Neural cell (in vitro differentiated cells): ENCODE data around the gene SLC52A1. TPM values are rescaled to one million over a fixed set of nuclear protein-coding genes. Genes with fewer than 3 reads are reported as not detected.

ENCODE experiments used
- H2AFZ ChIP-seq: fragments of 200-600, 300-800 bp; sonication (generic), shearing (Covaris generic); 2 replicates; pipeline ENCODE4 v1.6.0; 2014; ENCODE audit warnings: low read depth, mild to moderate bottlenecking, antibody characterized with exemption, low read length, moderate library complexity
- H3F3A ChIP-seq: fragments of 200-600 bp; shearing (Covaris generic); 2 replicates; pipeline ENCODE4 v1.6.1; 2016; ENCODE audit warnings: mild to moderate bottlenecking, moderate library complexity, mixed read lengths, antibody characterized with exemption, low read length; ENCODE audit not compliant: insufficient read depth, poor library complexity, severe bottlenecking
- H3K27ac ChIP-seq: fragments of 200-600, 300-800 bp; sonication (generic), shearing (Covaris generic); 2 replicates; pipeline ENCODE4 v1.5.1; 2014; ENCODE audit warnings: mild to moderate bottlenecking, low read length, moderate library complexity
- H3K27me3 ChIP-seq: fragments of 300-800, 200-600 bp; sonication (generic), shearing (Covaris generic); 2 replicates; pipeline ENCODE4 v1.6.0; 2014; ENCODE audit warnings: mild to moderate bottlenecking, low read depth, low read length, moderate library complexity; ENCODE audit not compliant: insufficient read depth
- H3K36me3 ChIP-seq: fragments of 300-800, 200-600 bp; sonication (generic), shearing (Covaris generic); 2 replicates; pipeline ENCODE4 v1.5.1; 2014; ENCODE audit warnings: mild to moderate bottlenecking, antibody characterized with exemption, low read length, moderate library complexity; ENCODE audit not compliant: insufficient read depth
- H3K4me2 ChIP-seq: fragments of 300-800, 200-600 bp; sonication (generic), shearing (Covaris generic); 2 replicates; pipeline ENCODE4 v1.6.0; 2014; ENCODE audit warnings: mild to moderate bottlenecking, low read length
- H3K4me3 ChIP-seq: fragments of 300-800, 200-600 bp; sonication (generic), shearing (Covaris generic); 2 replicates; pipeline ENCODE4 v1.5.1; 2014; ENCODE audit warnings: mild to moderate bottlenecking, low read length, moderate library complexity
- H3K79me2 ChIP-seq: fragments of 200-600 bp; shearing (Covaris generic); replicated peaks from 2 replicates; pipeline ENCODE4 v1.6.0; 2014; ENCODE audit warnings: mild to moderate bottlenecking, low read length, moderate library complexity; ENCODE audit not compliant: insufficient read depth
- H3K9ac ChIP-seq: fragments of 300-800, 200-600 bp; sonication (generic), shearing (Covaris generic); 2 replicates; pipeline ENCODE4 v1.6.1; 2016; ENCODE audit warnings: mild to moderate bottlenecking, low read length, mixed read lengths
- H3K9me2 ChIP-seq: fragments of 200-600 bp; shearing (Covaris generic); 2 replicates; pipeline ENCODE4 v1.6.1; 2016; ENCODE audit warnings: mild to moderate bottlenecking, low read length, mixed read lengths; ENCODE audit not compliant: insufficient read depth
- H3K9me3 ChIP-seq: fragments of 200-600, 300-800 bp; sonication (generic), shearing (Covaris generic); 2 replicates; pipeline ENCODE4 v1.6.1; 2016; ENCODE audit warnings: mild to moderate bottlenecking, mixed run types, low read length, moderate library complexity, mixed read lengths
- H4K20me1 ChIP-seq: fragments of 200-600 bp; shearing (Covaris generic); 2 replicates; pipeline ENCODE4 v1.6.1; 2016; ENCODE audit warnings: mild to moderate bottlenecking, mixed run types; ENCODE audit not compliant: insufficient read depth
- EP300 ChIP-seq: fragments of 450-650 bp; conservative IDR thresholded peaks from 2 replicates; pipeline ENCODE4 v1.6.1; 2014; ENCODE audit warnings: antibody characterized with exemption, mild to moderate bottlenecking, moderate library complexity; ENCODE audit not compliant: poor library complexity, severe bottlenecking
- EZH2 ChIP-seq: fragments of 200-600, 300-800 bp; shearing (Covaris generic), sonication (generic); IDR thresholded peaks from 2 replicates; pipeline ENCODE4 v1.6.1; 2014; ENCODE audit warnings: antibody characterized with exemption, low read length, borderline replicate concordance, mild to moderate bottlenecking; ENCODE audit not compliant: insufficient read depth, poor library complexity, severe bottlenecking
- MXI1 ChIP-seq: fragments of 450-650 bp; conservative IDR thresholded peaks from 2 replicates; pipeline ENCODE4 v1.6.1; 2014; ENCODE audit warnings: antibody characterized with exemption, mild to moderate bottlenecking; ENCODE audit not compliant: poor library complexity, severe bottlenecking
- POLR2AphosphoS5 ChIP-seq: IDR thresholded peaks from 2 replicates; pipeline ENCODE4 v1.6.1; 2012
- RAD21 ChIP-seq: fragments of 450-650 bp; conservative IDR thresholded peaks from 2 replicates; pipeline ENCODE4 v1.6.1; 2014; ENCODE audit warnings: antibody characterized with exemption, mild to moderate bottlenecking, moderate library complexity
- REST ChIP-seq: IDR thresholded peaks from 2 replicates; pipeline ENCODE4 v1.6.1; 2012; ENCODE audit warnings: borderline replicate concordance
- SMC3 ChIP-seq: fragments of 450-650 bp; conservative IDR thresholded peaks from 2 replicates; pipeline ENCODE4 v1.6.1; 2014; ENCODE audit warnings: antibody characterized with exemption, mild to moderate bottlenecking, moderate library complexity; ENCODE audit not compliant: poor library complexity
- TAF1 ChIP-seq: IDR thresholded peaks from 2 replicates; pipeline ENCODE4 v1.6.1; 2012; ENCODE audit warnings: low read depth
- polyA plus RNA-seq: library from polyadenylated mRNA; depleted of rRNA; stranded (reverse); fragments of >200 nt; gene quantifications from 2 replicates; pipeline ENCODE4 v1.2.3, GENCODE V29; 2014
- TF ChIP-seq, protein P1 (sequence below): fragments of 450-650 bp; IDR thresholded peaks from 2 replicates; pipeline ENCODE4 v1.5.1; 2014; ENCODE audit warnings: antibody characterized with exemption, mild to moderate bottlenecking, moderate library complexity; ENCODE audit not compliant: poor library complexity, severe bottlenecking

Gene SLC52A1
- polyA plus RNA-seq, 1 donor from 2014 or later, result not detected

DNA sequence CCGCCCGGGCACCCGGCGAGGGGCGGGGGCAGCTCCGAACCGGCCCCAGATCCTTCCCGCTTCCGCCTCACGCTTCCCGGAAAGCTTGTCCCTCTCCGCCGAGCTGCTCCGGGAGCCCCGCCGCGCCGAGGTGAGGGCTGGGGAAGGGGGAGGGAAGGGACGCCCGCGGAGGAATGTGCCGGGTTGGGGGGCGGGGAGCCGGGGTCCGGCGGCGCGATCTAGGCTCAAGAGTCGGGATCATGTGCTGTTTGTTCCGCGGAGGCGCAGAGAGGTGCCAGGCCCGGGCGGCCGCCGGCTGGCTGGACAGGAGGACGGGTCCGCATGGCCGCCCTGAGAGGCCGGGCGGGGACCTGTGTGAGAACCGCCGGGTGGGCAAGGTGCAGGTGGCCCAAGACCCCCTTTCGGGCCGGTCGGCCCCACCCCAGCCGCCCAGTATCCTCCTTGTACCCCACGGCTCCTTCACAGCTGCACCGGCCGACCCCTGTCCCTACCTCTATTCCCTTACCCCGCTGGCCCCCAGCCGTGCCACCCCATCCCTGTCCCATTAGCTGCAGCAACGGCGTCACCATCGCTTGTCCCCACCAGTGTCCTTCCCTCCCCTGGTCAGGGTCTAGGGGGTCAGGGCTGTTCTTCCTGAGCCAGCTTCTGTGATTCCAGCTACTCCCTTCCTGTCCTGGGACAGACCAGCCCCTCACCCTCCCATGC lies 37.0 kb downstream of the SLC52A1 start:
- no peaks in the 10 kb centered on the region for H3K27me3 ChIP-seq
- H2AFZ ChIP-seq, result peak overlapping the region; percentile 27
- peaks cover 16% of the 10 kb centered on the region for H3K79me2 ChIP-seq
- no peaks in the 10 kb centered on the region for H3K9me3 ChIP-seq
- peak; percentile 51 for TF ChIP-seq MXI1
- no peak for TF ChIP-seq RAD21
- no peaks in the 10 kb centered on the region for H3K9me2 ChIP-seq
- H3K9ac ChIP-seq, result peak overlapping the region; percentile 81
- H3K4me2 ChIP-seq, result peak overlapping the region; percentile 84
- H3K27ac ChIP-seq, result no peak overlapping the region
- no peaks in the 10 kb centered on the region for H3F3A ChIP-seq
- no peaks in the 10 kb centered on the region for H4K20me1 ChIP-seq
- H3K4me3 ChIP-seq, result peak overlapping the region; percentile 96
- H3K36me3 ChIP-seq, result no peaks in the 10 kb centered on the region

- Histone ChIP-seq H3K27me3 (no peaks in the 10 kb centered on the region), H3K27ac (peak within 1 kb of the TSS; percentile 67), H3K9ac (peak within 1 kb of the TSS; percentile 81), H2AFZ (peak within 1 kb of the TSS; percentile 45), H3K4me2 (peak within 1 kb of the TSS; percentile 84), H3F3A (no peaks in the 10 kb centered on the region), H3K9me2 (no peaks in the 10 kb centered on the region), H4K20me1 (no peaks in the 10 kb centered on the region), H3K4me3 (peak within 1 kb of the TSS; percentile 96), H3K79me2 (peaks cover 16% of the 10 kb centered on the region), H3K9me3 (no peaks in the 10 kb centered on the region), H3K36me3 (no peaks in the 10 kb centered on the region)
- TF ChIP-seq EP300 (no peak), SMC3 (no peak), TAF1 (peak; percentile 43), POLR2AphosphoS5 (peak; percentile 53), MXI1 (peak; percentile 13)
- TF ChIP-seq, protein P1, sequence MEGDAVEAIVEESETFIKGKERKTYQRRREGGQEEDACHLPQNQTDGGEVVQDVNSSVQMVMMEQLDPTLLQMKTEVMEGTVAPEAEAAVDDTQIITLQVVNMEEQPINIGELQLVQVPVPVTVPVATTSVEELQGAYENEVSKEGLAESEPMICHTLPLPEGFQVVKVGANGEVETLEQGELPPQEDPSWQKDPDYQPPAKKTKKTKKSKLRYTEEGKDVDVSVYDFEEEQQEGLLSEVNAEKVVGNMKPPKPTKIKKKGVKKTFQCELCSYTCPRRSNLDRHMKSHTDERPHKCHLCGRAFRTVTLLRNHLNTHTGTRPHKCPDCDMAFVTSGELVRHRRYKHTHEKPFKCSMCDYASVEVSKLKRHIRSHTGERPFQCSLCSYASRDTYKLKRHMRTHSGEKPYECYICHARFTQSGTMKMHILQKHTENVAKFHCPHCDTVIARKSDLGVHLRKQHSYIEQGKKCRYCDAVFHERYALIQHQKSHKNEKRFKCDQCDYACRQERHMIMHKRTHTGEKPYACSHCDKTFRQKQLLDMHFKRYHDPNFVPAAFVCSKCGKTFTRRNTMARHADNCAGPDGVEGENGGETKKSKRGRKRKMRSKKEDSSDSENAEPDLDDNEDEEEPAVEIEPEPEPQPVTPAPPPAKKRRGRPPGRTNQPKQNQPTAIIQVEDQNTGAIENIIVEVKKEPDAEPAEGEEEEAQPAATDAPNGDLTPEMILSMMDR, result peak; percentile 46
These were observed 37.8 kb downstream of the SLC52A1 start, which contains the start of the genes INCA1 and KIF1C for GRCh38 chr17:4997302-4998026. INCA1 (minus strand) TSS chr17:4997522; CDS start chr17:4994437, 3,085 bp downstream. KIF1C (plus strand) TSS chr17:4997950; CDS start chr17:5000247, 2,297 bp downstream.

GRCh38 chr17:4994081-4994595 lies 41.1 kb downstream of the SLC52A1 start:
- peaks cover 9% of the 10 kb centered on the region for H3K79me2 ChIP-seq
- H4K20me1 ChIP-seq, result no peaks in the 10 kb centered on the region
- no peaks in the 10 kb centered on the region for H3K27me3 ChIP-seq
- H3K36me3 ChIP-seq, result no peaks in the 10 kb centered on the region
- no peak overlapping the region for H2AFZ ChIP-seq
- no peaks in the 10 kb centered on the region for H3K9me3 ChIP-seq
- H3F3A ChIP-seq, result no peaks in the 10 kb centered on the region
- no peak overlapping the region for H3K4me2 ChIP-seq
- no peak overlapping the region for H3K9ac ChIP-seq
- no peak overlapping the region for H3K27ac ChIP-seq
- H3K4me3 ChIP-seq, result no peak overlapping the region
- TF ChIP-seq SMC3, result no peak
- no peak for TF ChIP-seq TAF1
- no peak for TF ChIP-seq RAD21
- no peak for TF ChIP-seq MXI1
- TF ChIP-seq EZH2, result no peak
- TF ChIP-seq POLR2AphosphoS5, result no peak
- no peak for TF ChIP-seq REST
- TF ChIP-seq, protein P1, result no peak
- TF ChIP-seq EP300, result no peak
- no peaks in the 10 kb centered on the region for H3K9me2 ChIP-seq
